Endothelial cell of umbilical vein (primary cell): ENCODE measurements around the gene PRR19. TPM values are rescaled to one million over a fixed set of nuclear protein-coding genes. Genes with fewer than 3 reads are reported as not detected.

Source experiments
- BruUV-seq: library from RNA; stranded (reverse); fragments of 400-500 nt; replicated peaks from 2 replicates; lab custom pipeline; 2021; lab: Mats Ljungman, UMichigan
- CTCF ChIA-PET: fragments of 300-600, 350-600 bp; sonication (Branson Sonifier 250); formaldehyde crosslinking; loops from one replicate; lab custom pipeline; 2021; ENCODE audit warnings: antibody characterized with exemption, inconsistent platforms; lab: Charles Lee
- POLR2A ChIA-PET: fragments of 300-600, 350-600 bp; sonication (Branson Sonifier 250); formaldehyde crosslinking; loops from one replicate; lab custom pipeline; 2021; ENCODE audit warnings: antibody characterized with exemption, inconsistent platforms; lab: Charles Lee
- DNase-seq: peaks from one replicate; pipeline ENCODE4 v3.0.0-alpha.2; 2011; ENCODE audit warnings: low read depth, low spot score
- FAIRE-seq: peaks from 2 replicates; lab custom pipeline; 2011; peaks lifted over from hg19 to GRCh38; lab: Jason Lieb, UNC
- H2AFZ ChIP-seq: 2 replicates; pipeline ENCODE4 v1.6.0; 2012; ENCODE audit warnings: low read depth, low read length, control low read depth, inconsistent platforms
- H3K27ac ChIP-seq: 2 replicates; pipeline ENCODE4 v1.5.1; 2011; ENCODE audit warnings: low read depth, mild to moderate bottlenecking, control low read depth, low read length, moderate library complexity; ENCODE audit not compliant: insufficient read depth
- H3K27me3 ChIP-seq, 2 experiments: 2 replicates each; pipeline versions ENCODE4 v1.6.0 to v1.6.1; 2011; ENCODE audit warnings: low read length in 2 of 2, mixed read lengths in 1 of 2; ENCODE audit not compliant: control insufficient read depth in 2 of 2, insufficient read depth in 2 of 2
- H3K36me3 ChIP-seq, 2 experiments: 2 replicates in 1 of 2; 3 replicates in 1 of 2; pipeline ENCODE4 v1.5.1; 2011; ENCODE audit warnings: low read length in 2 of 2, mild to moderate bottlenecking in 1 of 2, moderate library complexity in 1 of 2; ENCODE audit not compliant: control insufficient read depth in 2 of 2, insufficient read depth in 2 of 2; ENCODE audit errors: extremely low read depth in 1 of 2
- H3K4me1 ChIP-seq: 3 replicates; pipeline ENCODE4 v1.5.1; 2011; ENCODE audit warnings: mild to moderate bottlenecking, low read length; ENCODE audit not compliant: control insufficient read depth, insufficient read depth; ENCODE audit errors: extremely low read depth
- H3K4me2 ChIP-seq: 2 replicates; pipeline ENCODE4 v1.6.1; 2011; ENCODE audit warnings: low read length, control low read depth, mixed read lengths; ENCODE audit not compliant: insufficient read depth
- H3K4me3 ChIP-seq, 3 experiments: fragments of 200-600 bp in 1 of 3; sonication (generic), shearing (Covaris generic) in 1 of 3; replicated peaks in 1 of 3; 2 replicates each; pipeline ENCODE4 v1.5.1; 2011 to 2016; ENCODE audit warnings: control low read depth in 3 of 3, low read length in 3 of 3, mild to moderate bottlenecking in 2 of 3, inconsistent platforms in 1 of 3, low read depth in 1 of 3, moderate library complexity in 1 of 3; ENCODE audit not compliant: insufficient read depth in 1 of 3
- H3K79me2 ChIP-seq: 2 replicates; pipeline ENCODE4 v1.6.0; 2012; ENCODE audit warnings: low read length, inconsistent platforms; ENCODE audit not compliant: control insufficient read depth, insufficient read depth
- H3K9ac ChIP-seq: replicated peaks from 2 replicates; pipeline ENCODE3; 2011; ENCODE audit warnings: low read length, control low read depth; ENCODE audit not compliant: insufficient read depth; ENCODE audit errors: extremely low read depth
- H3K9me1 ChIP-seq: replicated peaks from 3 replicates; pipeline ENCODE4 v1.6.0; 2011; ENCODE audit warnings: mild to moderate bottlenecking, low read length; ENCODE audit not compliant: control insufficient read depth, insufficient read depth; ENCODE audit errors: extremely low read depth
- H3K9me3 ChIP-seq: replicated peaks from 2 replicates; pipeline ENCODE4 v1.5.1; 2012; ENCODE audit warnings: low read length, inconsistent platforms; ENCODE audit not compliant: control insufficient read depth, insufficient read depth
- H4K20me1 ChIP-seq: replicated peaks from 2 replicates; pipeline ENCODE3; 2011; ENCODE audit warnings: mild to moderate bottlenecking, low read length; ENCODE audit not compliant: control insufficient read depth, insufficient read depth; ENCODE audit errors: extremely low read depth
- CTCF ChIP-seq, 2 donors: IDR thresholded peaks; 1 replicate in 1 of 2; 2 replicates in 1 of 2; pipeline ENCODE4 v1.5.1; 2011; ENCODE audit warnings: low read length in 2 of 2, mild to moderate bottlenecking in 2 of 2, moderate library complexity in 2 of 2, control low read depth in 1 of 2, inconsistent platforms in 1 of 2, low read depth in 1 of 2; ENCODE audit not compliant: insufficient read depth in 1 of 2; ENCODE audit errors: extremely low read depth in 1 of 2
- EZH2 ChIP-seq: IDR thresholded peaks from 2 replicates; pipeline ENCODE4 v1.6.1; 2012; ENCODE audit warnings: borderline replicate concordance, low read depth, mild to moderate bottlenecking, moderate library complexity, low read length, inconsistent platforms; ENCODE audit not compliant: severe bottlenecking
- FOS ChIP-seq: IDR thresholded peaks from 2 replicates; pipeline ENCODE4 v1.6.1; 2011; ENCODE audit warnings: mild to moderate bottlenecking, low read length, moderate library complexity, borderline replicate concordance; ENCODE audit not compliant: insufficient read depth
- GATA2 ChIP-seq: IDR thresholded peaks from 2 replicates; pipeline ENCODE4 v1.7.0; 2011; ENCODE audit warnings: low read depth, mild to moderate bottlenecking, moderate library complexity, mixed read lengths, low read length; ENCODE audit not compliant: insufficient read length, insufficient read depth
- JUN ChIP-seq: IDR thresholded peaks from 2 replicates; pipeline ENCODE4 v1.6.1; 2011; ENCODE audit warnings: borderline replicate concordance, low read depth; ENCODE audit not compliant: insufficient read length, insufficient read depth
- MAX ChIP-seq: IDR thresholded peaks from 2 replicates; pipeline ENCODE4 v1.6.1; 2011; ENCODE audit not compliant: insufficient read depth, insufficient read length
- MYC ChIP-seq: IDR thresholded peaks from one replicate; pipeline ENCODE4 v1.6.1; 2011; ENCODE audit warnings: mild to moderate bottlenecking, low read depth, low read length
- POLR2A ChIP-seq: IDR thresholded peaks from 2 replicates; pipeline ENCODE4 v1.6.1; 2012; ENCODE audit warnings: low read depth, mild to moderate bottlenecking, control low read depth, low read length
- POLR2AphosphoS5 ChIP-seq: IDR thresholded peaks from 2 replicates; pipeline ENCODE4 v1.6.1; 2012; ENCODE audit warnings: low read depth, mild to moderate bottlenecking, control low read depth, low read length, moderate library complexity; ENCODE audit not compliant: insufficient read depth
- dilution Hi-C: fragments of 300-500 bp; cut with MboI; formaldehyde crosslinking; loops from one replicate; pipeline ENCODE4 v1.15.0; 2019; ENCODE audit warnings: low sequenced_read_pairs; ENCODE audit not compliant: extremely low pct_ligation_motif_present
- intact Hi-C: fragments of 100-400 bp; cut with micrococcal nuclease; formaldehyde crosslinking; loops from one replicate; pipeline ENCODE4 v1.10.0; 2022
- polyA plus RNA-seq, 4 experiments: library from polyadenylated mRNA; depleted of rRNA in 3 of 4; stranded (reverse) in 3 of 4; unstranded in 1 of 4; fragments of >200 nt; gene quantifications; 2 replicates each; pipeline versions ENCODE4 v1.2.1 to v1.2.3, GENCODE V29; 2011 to 2012; ENCODE audit warnings: missing spikeins in 1 of 4
- total RNA-seq: library from RNA; stranded (reverse); gene quantifications from 2 replicates; pipeline ENCODE4 v1.2.3, GENCODE V29; 2021

Gene PRR19
- total and polyA plus RNA-seq, 2 donors (not counting 3 experiments of a cell fraction or from before 2014, with no cell fraction given): 1.0 to 1.4 TPM

GRCh38 chr19:42268704-42269477 lies 33.0 kb upstream of the PRR19 start, which contains the start of gene CIC:
CIC (plus strand) TSS chr19:42269252; CDS start chr19:42271784, 2,532 bp downstream.
- H3K79me2 ChIP-seq: peaks cover 26% of the 10 kb centered on the region
- dilution Hi-C loops (no loop called here), intact Hi-C loops (loop anchor here (1.0 kb wide), 4 partner anchors 11 to 33 kb away; partner anchors contain the start of genes ERF, GSK3A, PAFAH1B3 and PRR19)
- BruUV-seq: TSS peak; percentile 79
- no peaks in the 10 kb centered on the region for H3K9me3 ChIP-seq
- no peak for TF ChIP-seq JUN
- no peak for TF ChIP-seq GATA2
- TF ChIP-seq FOS: no peak
- TF ChIP-seq POLR2A: no peak
- no peak for TF ChIP-seq MAX
- no peak for TF ChIP-seq EZH2
- TF ChIP-seq POLR2AphosphoS5: no peak
- no peak for TF ChIP-seq MYC
- no peak for TF ChIP-seq CTCF (IDR thresholded peaks at IDR 0.05; ENCODE audit: extremely low read depth in 1 of 2, insufficient read depth in 1 of 2, low read depth in 1 of 2, low read length in 2 of 2)
- H3K9me1 ChIP-seq: no peaks in the 10 kb centered on the region
- peak within 1 kb of the TSS; percentile 49 to 65 (median 64) for H3K4me3 ChIP-seq
- FAIRE-seq (peak; percentile 100), DNase-seq (peak; percentile 100)
- H2AFZ ChIP-seq: peak within 1 kb of the TSS; percentile 97
- peak within 1 kb of the TSS; percentile 91 for H3K27ac ChIP-seq
- no peaks in the 10 kb centered on the region for H4K20me1 ChIP-seq
- CTCF ChIA-PET: interaction anchor here (1.0 to 3.6 kb wide), 3 partner anchors 11 to 22 kb away, joined by 4 to 23 read pairs (median 5); no protein-coding TSS in a partner anchor
- H3K4me2 ChIP-seq: peak within 1 kb of the TSS; percentile 96
- no peaks in the 10 kb centered on the region for H3K27me3 ChIP-seq
- peaks cover 4 to 19% of the 10 kb centered on the region in 2 experiments for H3K36me3 ChIP-seq
- H3K9ac ChIP-seq: peak within 1 kb of the TSS; percentile 87
- peaks cover 22% of the 10 kb centered on the region for H3K4me1 ChIP-seq
- POLR2A ChIA-PET: interaction anchor here (1.5 kb wide), 1 partner anchor 11 kb away, joined by 3 read pairs; no protein-coding TSS in a partner anchor
